Lung (tissue), 12 donors: ENCODE data around the gene ARHGEF1. TPM values are rescaled to one million over a fixed set of nuclear protein-coding genes. Genes with fewer than 3 reads are reported as not detected.

ENCODE experiments used
- ATAC-seq: fragments of 200-7000 bp; cut with Tn5 transposase; one replicate; pipeline ENCODE4 v1.9.1; 2020; ENCODE audit warnings: moderate number of reproducible peaks; ENCODE audit not compliant: insufficient read depth, low FRiP score
- DNase-seq, 3 donors: peaks; one replicate each; pipeline ENCODE4 v3.0.0-alpha.2; 2013 to 2017
- H3K27ac ChIP-seq, 2 donors: one replicate each; pipeline ENCODE4 v1.5.1; 2013; ENCODE audit warnings: mild to moderate bottlenecking in 2 of 2, moderate library complexity in 2 of 2, control low read depth in 1 of 2, inconsistent platforms in 1 of 2, low read depth in 1 of 2, low read length in 1 of 2
- H3K27me3 ChIP-seq, 3 donors: one replicate each; pipeline ENCODE4 v1.5.1; 2013; ENCODE audit warnings: low read length in 2 of 3; ENCODE audit not compliant: control insufficient read depth in 3 of 3, insufficient read depth in 3 of 3
- H3K36me3 ChIP-seq, 4 donors: one replicate each; pipeline ENCODE4 v1.5.1; 2013; ENCODE audit warnings: low read length in 4 of 4, mild to moderate bottlenecking in 1 of 4, moderate library complexity in 1 of 4; ENCODE audit not compliant: control insufficient read depth in 4 of 4, insufficient read depth in 4 of 4
- H3K4me1 ChIP-seq, 5 donors: one replicate each; pipeline ENCODE4 v1.5.1; 2013; ENCODE audit warnings: low read length in 5 of 5, mild to moderate bottlenecking in 2 of 5, moderate library complexity in 1 of 5; ENCODE audit not compliant: control insufficient read depth in 5 of 5, insufficient read depth in 5 of 5
- H3K4me3 ChIP-seq: one replicate; pipeline ENCODE4 v1.5.1; 2013; ENCODE audit warnings: mild to moderate bottlenecking, control low read depth, moderate library complexity
- H3K9ac ChIP-seq, 2 donors: one replicate each; pipeline ENCODE4 v1.5.1; 2013; ENCODE audit warnings: low read length in 2 of 2, control low read depth in 1 of 2; ENCODE audit not compliant: insufficient read depth in 1 of 2
- H3K9me3 ChIP-seq, 4 donors: one replicate each; pipeline ENCODE4 v1.5.1; 2013; ENCODE audit warnings: low read length in 3 of 4, mild to moderate bottlenecking in 1 of 4, moderate library complexity in 1 of 4; ENCODE audit not compliant: control insufficient read depth in 4 of 4, insufficient read depth in 3 of 4
- CTCF ChIP-seq: IDR thresholded peaks from 2 replicates; pipeline ENCODE4 v1.5.1; 2012; ENCODE audit warnings: mild to moderate bottlenecking; ENCODE audit errors: control extremely low read depth, extremely low read depth
- WGBS, 2 donors: extraction: QIAGEN DNeasy Blood & Tissue Kit; methylation state at CpG; one replicate each; pipeline ENCODE4 v1.1.7; 2013; 5-methylcytosine and 5-hydroxymethylcytosine counted together
- polyA plus RNA-seq, 2 donors: library from polyadenylated mRNA; stranded (reverse); fragments of 200-250 nt; gene quantifications; one replicate each; pipeline ENCODE4 v1.2.1, GENCODE V29; 2013
- total RNA-seq, 2 donors: library from RNA; depleted of rRNA in 1 of 2; stranded (reverse); fragments of >200 nt in 1 of 2; gene quantifications; one replicate each; pipeline ENCODE4 v1.2.1, GENCODE V29; 2014 to 2021
- donor health status: control.
- donor health status: control.
- donor health status: Bipolar disorder and iron deficiency.
- donor health status: healthy.
- donor health status: DM: yes; HTN: yes; CAD: no.

Gene ARHGEF1
- total and polyA plus RNA-seq, 4 donors: 55.4 to 231 (median 176) TPM

GRCh38 chr19:41928754-41929535, 46.0 kb downstream of the ARHGEF1 start:
- Histone ChIP-seq H3K36me3 (no peaks in the 10 kb centered on the region), H3K4me1 (peaks cover 0 to 6% (median 2%) of the 10 kb centered on the region in 5 donors), H3K4me3 (no peak overlapping the region), H3K9me3 (peaks cover 0 to 5% (median 0%) of the 10 kb centered on the region in 4 donors), H3K27ac (no peak overlapping the region), H3K9ac (no peak overlapping the region), H3K27me3 (peaks cover 0 to 93% (median 83%) of the 10 kb centered on the region in 3 donors)
- ATAC-seq (no peak), DNase-seq (no peak)
- 7% methylated on average over 23 to 29 of the region's 29 CpGs for WGBS, 2 donors
- TF ChIP-seq CTCF: no peak

- Histone ChIP-seq H3K36me3 (no peaks in the 10 kb centered on the region), H3K9ac (no peak overlapping the region), H3K27ac (no peak overlapping the region), H3K9me3 (peaks cover 0 to 5% (median 0%) of the 10 kb centered on the region in 4 donors), H3K4me3 (no peak overlapping the region), H3K27me3 (peaks cover 0 to 91% (median 79%) of the 10 kb centered on the region in 3 donors), H3K4me1 (peaks cover 0 to 6% (median 2%) of the 10 kb centered on the region in 5 donors)
- no peak for ATAC-seq
- WGBS, 2 donors: 34 to 43% methylated on average over 14 of the region's 14 CpGs
- DNase-seq: no peak
- TF ChIP-seq CTCF: no peak
Observed at GRCh38 chr19:41929536-41930071, 46.6 kb downstream of the ARHGEF1 start.

- no peak for DNase-seq
- H3K9me3 ChIP-seq: peaks cover 0 to 5% (median 0%) of the 10 kb centered on the region in 4 donors
- no peaks in the 10 kb centered on the region for H3K36me3 ChIP-seq
- no peak overlapping the region for H3K4me3 ChIP-seq
- 11 to 26% methylated on average over 7 of the region's 7 CpGs for WGBS, 2 donors
- no peak for TF ChIP-seq CTCF
- ATAC-seq: no peak
- peaks cover 0 to 6% (median 2%) of the 10 kb centered on the region in 5 donors for H3K4me1 ChIP-seq
- H3K27me3 ChIP-seq: peaks cover 0 to 89% (median 79%) of the 10 kb centered on the region in 3 donors
- H3K27ac ChIP-seq: no peak overlapping the region
- H3K9ac ChIP-seq: no peak overlapping the region
Observed at GRCh38 chr19:41930322-41930722, 47.3 kb downstream of the ARHGEF1 start.
